ENCODE results near the gene NRN1. TPM values are rescaled to one million over a fixed set of nuclear protein-coding genes. Genes with fewer than 3 reads are reported as not detected.
"Not testable (repeated sequence)": the region's sequence is repeated elsewhere in the genome, so short reads cannot be mapped to it uniquely, and the experiment has no call there.

The NRN1 gene
- total RNA-seq, 6 donors from 2014 or later, result 3.8 to 25.6 (median 5.7) TPM

- H3K4me1 ChIP-seq, result no peaks in the 10 kb centered on the region
- WGBS, 2 donors, result 91 to 97% methylated on average over 4 of the region's 4 CpGs
- H3K4me3 ChIP-seq, result no peak overlapping the region
- no peaks in the 10 kb centered on the region for H3K27me3 ChIP-seq
- H3K9me3 ChIP-seq, result no peaks in the 10 kb centered on the region
- TF ChIP-seq CTCF (IDR thresholded peaks at IDR 0.05) (no peak), EP300 (IDR thresholded peaks at IDR 0.05) (no peak), POLR2AphosphoS5 (IDR thresholded peaks at IDR 0.05) (no peak), POLR2A (IDR thresholded peaks at IDR 0.05) (no peak)
- ATAC-seq (ENCODE audit: low FRiP score in 2 of 2) (no peak), DNase-seq (no peak)
- H3K27ac ChIP-seq, result no peak overlapping the region
- H3K36me3 ChIP-seq, result no peaks in the 10 kb centered on the region
Measured at GRCh38 chr6:6037179-6037578, 30.5 kb upstream of the NRN1 start.

GRCh38 chr6:6033858-6034257, 27.1 kb upstream of the NRN1 start:
- Histone ChIP-seq H3K27me3 (no peaks in the 10 kb centered on the region), H3K36me3 (no peaks in the 10 kb centered on the region), H3K27ac (no peak overlapping the region), H3K4me1 (no peaks in the 10 kb centered on the region), H3K4me3 (no peak overlapping the region), H3K9me3 (no peaks in the 10 kb centered on the region)
- TF ChIP-seq EP300 (IDR thresholded peaks at IDR 0.05) (no peak), POLR2AphosphoS5 (IDR thresholded peaks at IDR 0.05) (no peak), POLR2A (IDR thresholded peaks at IDR 0.05) (no peak), CTCF (IDR thresholded peaks at IDR 0.05) (no peak)
- no peak for ATAC-seq (ENCODE audit: low FRiP score in 2 of 2)
- 57 to 60% methylated on average over 4 of the region's 4 CpGs for WGBS, 2 donors
- no peak for DNase-seq

- H3K27ac ChIP-seq, result peak overlapping the region in 1 of 4 donors; percentile 75
- TF ChIP-seq POLR2A (IDR thresholded peaks at IDR 0.05) (no peak), POLR2AphosphoS5 (IDR thresholded peaks at IDR 0.05) (no peak), EP300 (IDR thresholded peaks at IDR 0.05) (no peak), CTCF (IDR thresholded peaks at IDR 0.05) (no peak)
- 42 to 46% methylated on average over 2 of the region's 2 CpGs for WGBS, 2 donors
- H3K4me1 ChIP-seq, result no peaks in the 10 kb centered on the region
- H3K9me3 ChIP-seq, result no peaks in the 10 kb centered on the region
- DNase-seq (no peak), ATAC-seq (ENCODE audit: low FRiP score in 2 of 2) (no peak)
- no peaks in the 10 kb centered on the region for H3K36me3 ChIP-seq
- no peaks in the 10 kb centered on the region for H3K27me3 ChIP-seq
- H3K4me3 ChIP-seq, result no peak overlapping the region
Measured at GRCh38 chr6:6026513-6027205, 19.9 kb upstream of the NRN1 start.

- no peak overlapping the region for H3K27ac ChIP-seq
- H3K27me3 ChIP-seq, result no peaks in the 10 kb centered on the region
- H3K4me3 ChIP-seq, result no peak overlapping the region
- no peaks in the 10 kb centered on the region for H3K9me3 ChIP-seq
- TF ChIP-seq EP300 (IDR thresholded peaks at IDR 0.05) (no peak), POLR2A (IDR thresholded peaks at IDR 0.05) (no peak), CTCF (IDR thresholded peaks at IDR 0.05) (no peak), POLR2AphosphoS5 (IDR thresholded peaks at IDR 0.05) (no peak)
- no peaks in the 10 kb centered on the region for H3K36me3 ChIP-seq
- DNase-seq (no peak), ATAC-seq (ENCODE audit: low FRiP score in 2 of 2) (no peak)
- 73 to 75% methylated on average over 5 of the region's 5 CpGs for WGBS, 2 donors
- H3K4me1 ChIP-seq, result no peaks in the 10 kb centered on the region
Measured at GRCh38 chr6:6025736-6026135, 19.0 kb upstream of the NRN1 start.

GRCh38 chr6:6024220-6024619, 17.5 kb upstream of the NRN1 start:
- TF ChIP-seq POLR2AphosphoS5 (IDR thresholded peaks at IDR 0.05), result no peak
- TF ChIP-seq CTCF (IDR thresholded peaks at IDR 0.05), result no peak
- no peak for TF ChIP-seq EP300 (IDR thresholded peaks at IDR 0.05)
- TF ChIP-seq POLR2A (IDR thresholded peaks at IDR 0.05), result no peak
- WGBS, 2 donors, result 68 to 74% methylated on average over 5 of the region's 5 CpGs
- Histone ChIP-seq H3K27ac (no peak overlapping the region), H3K4me3 (no peak overlapping the region), H3K4me1 (no peaks in the 10 kb centered on the region), H3K9me3 (no peaks in the 10 kb centered on the region), H3K36me3 (no peaks in the 10 kb centered on the region), H3K27me3 (no peaks in the 10 kb centered on the region)
- DNase-seq (no peak), ATAC-seq (ENCODE audit: low FRiP score in 2 of 2) (no peak)

GRCh38 chr6:6022841-6023240, 16.1 kb upstream of the NRN1 start:
- not testable (repeated sequence) for H3K4me1 ChIP-seq; ATAC-seq (ENCODE audit: low FRiP score in 2 of 2); H3K9me3 ChIP-seq; H3K36me3 ChIP-seq; H3K27me3 ChIP-seq; H3K27ac ChIP-seq; H3K4me3 ChIP-seq; DNase-seq
- WGBS, 2 donors, result 67 to 96% methylated on average over 2 of the region's 2 CpGs
